HepG2 (cell line): ENCODE measurements around the gene ANXA9. TPM values are rescaled to one million over a fixed set of nuclear protein-coding genes. Genes with fewer than 3 reads are reported as not detected.

ENCODE experiments used
- AKAP8 ChIP-seq: sonication (generic); formaldehyde crosslinking; IDR thresholded peaks from 2 replicates; pipeline ENCODE4 v1.5.1; 2020; ENCODE audit warnings: mild to moderate bottlenecking, missing genetic modification reagents
- DMAP1 ChIP-seq: IDR thresholded peaks from 2 replicates; pipeline ENCODE4 v1.6.1; 2016
- KDM5B ChIP-seq: sonication (generic); formaldehyde crosslinking; IDR thresholded peaks from 2 replicates; pipeline ENCODE4 v1.4.0; 2020; ENCODE audit warnings: missing genetic modification reagents, mild to moderate bottlenecking, borderline replicate concordance
- NBN ChIP-seq: fragments of 450-650 bp; conservative IDR thresholded peaks from 2 replicates; pipeline ENCODE4 v1.6.1; 2017
- SP2 ChIP-seq: sonication (generic); formaldehyde crosslinking; IDR thresholded peaks from 2 replicates; pipeline ENCODE4 v1.5.1; 2020; ENCODE audit warnings: mild to moderate bottlenecking, missing genetic modification reagents
- TAF1 ChIP-seq: sonication (generic); formaldehyde crosslinking; IDR thresholded peaks from 2 replicates; pipeline ENCODE4 v1.4.0; 2020; ENCODE audit warnings: missing genetic modification reagents
- THYN1 ChIP-seq: sonication (generic); formaldehyde crosslinking; IDR thresholded peaks from 2 replicates; pipeline ENCODE4 v1.8.1; 2023; ENCODE audit warnings: low read depth, mild to moderate bottlenecking, moderate library complexity, missing genetic modification reagents, borderline replicate concordance
- ZNF703 ChIP-seq: sonication (generic); formaldehyde crosslinking; IDR thresholded peaks from 2 replicates; pipeline ENCODE4 v1.5.1; 2020; ENCODE audit warnings: missing genetic modification reagents, mild to moderate bottlenecking, moderate library complexity, borderline replicate concordance
- ZNF737 ChIP-seq: sonication (generic); formaldehyde crosslinking; IDR thresholded peaks from 2 replicates; pipeline ENCODE4 v1.5.0; 2020; ENCODE audit warnings: missing genetic modification reagents, mild to moderate bottlenecking, borderline replicate concordance
- ZNF782 ChIP-seq: sonication (generic); formaldehyde crosslinking; IDR thresholded peaks from 2 replicates; pipeline ENCODE4 v1.4.0; 2020; ENCODE audit warnings: missing genetic modification reagents, mild to moderate bottlenecking, borderline replicate concordance
- polyA plus RNA-seq, 8 experiments: library from polyadenylated mRNA; depleted of rRNA in 3 of 8; stranded (reverse) in 7 of 8; unstranded in 1 of 8; fragments of >200 nt; fragmentation: Illumina TruSeq in 4 of 8; extraction: Trizol in 4 of 8; gene quantifications; 2 replicates each; pipeline versions ENCODE4 v1.2.1 to v1.2.3, GENCODE V29; 2011 to 2016; ENCODE audit warnings: low read depth in 4 of 8, missing spikeins in 1 of 8, mixed read lengths in 1 of 8; ENCODE audit not compliant: insufficient read depth in 1 of 8
- total RNA-seq, 5 experiments: library from RNA; depleted of rRNA; stranded (reverse); fragments of >200 nt; fragmentation: Illumina TruSeq; extraction: Trizol; gene quantifications; 2 replicates each; pipeline ENCODE4 v1.2.3, GENCODE V29; 2016; ENCODE audit warnings: low read depth in 1 of 5
- TF ChIP-seq, protein P1 (sequence below): sonication (generic); formaldehyde crosslinking; IDR thresholded peaks from 2 replicates; pipeline ENCODE4 v1.5.1; 2020; ENCODE audit warnings: mild to moderate bottlenecking, missing genetic modification reagents, moderate library complexity
- TF ChIP-seq, protein P2 (sequence below): sonication (generic); IDR thresholded peaks from 2 replicates; pipeline ENCODE4 v1.6.1; 2016; ENCODE audit warnings: low read depth, borderline replicate concordance
- TF ChIP-seq, protein P3 (sequence below): IDR thresholded peaks from 2 replicates; pipeline ENCODE4 v1.6.1; 2018; ENCODE audit warnings: missing genetic modification reagents
- TF ChIP-seq, protein P4 (sequence below): sonication (generic); formaldehyde crosslinking; IDR thresholded peaks from 2 replicates; pipeline ENCODE4 v1.4.0; 2020; ENCODE audit warnings: missing genetic modification reagents, borderline replicate concordance
- TF ChIP-seq, protein P5 (sequence below): sonication (generic); formaldehyde crosslinking; IDR thresholded peaks from 2 replicates; pipeline ENCODE4 v1.8.0; 2022; ENCODE audit warnings: mild to moderate bottlenecking, missing genetic modification reagents, moderate library complexity
- TF ChIP-seq, protein P6 (sequence below): sonication (generic); formaldehyde crosslinking; IDR thresholded peaks from 2 replicates; pipeline ENCODE4 v1.5.1; 2020; ENCODE audit warnings: mild to moderate bottlenecking, missing genetic modification reagents, borderline replicate concordance
- TF ChIP-seq, protein P7 (sequence below): IDR thresholded peaks from 2 replicates; pipeline ENCODE4 v1.6.1; 2016; ENCODE audit warnings: low read depth, borderline replicate concordance

Gene ANXA9
- total and polyA plus RNA-seq, 2 of the 13 experiments (the other 11 are each of a cell fraction or from before 2014, with no cell fraction given): 13.3 to 23.9 TPM

DNA sequence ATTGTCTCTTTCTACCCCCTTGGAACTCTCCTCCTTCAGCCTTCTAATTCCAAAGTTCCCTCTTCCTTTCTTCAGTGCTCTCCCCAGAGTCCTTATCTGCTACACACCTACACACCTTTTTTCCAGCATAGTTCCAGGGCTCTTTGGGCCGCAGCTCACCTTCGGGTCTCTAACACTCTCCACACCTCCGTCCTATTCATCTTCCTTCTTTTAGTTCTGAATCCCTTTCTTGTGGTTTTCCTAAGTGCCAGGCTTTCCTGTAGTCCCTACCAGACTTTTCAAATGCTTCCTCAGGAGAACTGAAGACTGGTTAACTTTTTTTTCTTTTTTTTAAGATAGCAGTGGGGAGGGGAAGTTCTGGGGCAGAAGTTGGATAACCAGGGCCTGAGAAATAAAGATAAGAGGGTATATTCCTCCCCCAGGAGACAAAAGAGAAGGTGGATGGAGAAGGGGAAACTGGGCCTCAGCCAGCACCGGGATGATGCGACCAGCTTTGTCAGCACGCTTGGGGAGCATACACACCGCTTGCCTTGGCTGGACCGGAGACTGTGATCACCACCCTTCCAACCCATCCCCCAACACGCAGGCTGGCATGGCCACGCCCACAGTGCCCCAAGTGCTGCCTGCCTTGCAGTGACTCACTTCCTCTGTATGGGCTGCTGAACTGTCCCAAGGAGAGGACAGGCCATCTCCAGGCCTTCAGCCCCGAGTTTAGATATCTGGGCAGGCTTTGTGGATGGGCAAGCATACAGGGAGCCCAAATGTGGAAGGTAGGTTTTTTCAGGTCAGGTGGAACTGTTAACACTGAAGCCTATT is 5.0 kb upstream of the ANXA9 start (continued):
- TF ChIP-seq, protein P1, sequence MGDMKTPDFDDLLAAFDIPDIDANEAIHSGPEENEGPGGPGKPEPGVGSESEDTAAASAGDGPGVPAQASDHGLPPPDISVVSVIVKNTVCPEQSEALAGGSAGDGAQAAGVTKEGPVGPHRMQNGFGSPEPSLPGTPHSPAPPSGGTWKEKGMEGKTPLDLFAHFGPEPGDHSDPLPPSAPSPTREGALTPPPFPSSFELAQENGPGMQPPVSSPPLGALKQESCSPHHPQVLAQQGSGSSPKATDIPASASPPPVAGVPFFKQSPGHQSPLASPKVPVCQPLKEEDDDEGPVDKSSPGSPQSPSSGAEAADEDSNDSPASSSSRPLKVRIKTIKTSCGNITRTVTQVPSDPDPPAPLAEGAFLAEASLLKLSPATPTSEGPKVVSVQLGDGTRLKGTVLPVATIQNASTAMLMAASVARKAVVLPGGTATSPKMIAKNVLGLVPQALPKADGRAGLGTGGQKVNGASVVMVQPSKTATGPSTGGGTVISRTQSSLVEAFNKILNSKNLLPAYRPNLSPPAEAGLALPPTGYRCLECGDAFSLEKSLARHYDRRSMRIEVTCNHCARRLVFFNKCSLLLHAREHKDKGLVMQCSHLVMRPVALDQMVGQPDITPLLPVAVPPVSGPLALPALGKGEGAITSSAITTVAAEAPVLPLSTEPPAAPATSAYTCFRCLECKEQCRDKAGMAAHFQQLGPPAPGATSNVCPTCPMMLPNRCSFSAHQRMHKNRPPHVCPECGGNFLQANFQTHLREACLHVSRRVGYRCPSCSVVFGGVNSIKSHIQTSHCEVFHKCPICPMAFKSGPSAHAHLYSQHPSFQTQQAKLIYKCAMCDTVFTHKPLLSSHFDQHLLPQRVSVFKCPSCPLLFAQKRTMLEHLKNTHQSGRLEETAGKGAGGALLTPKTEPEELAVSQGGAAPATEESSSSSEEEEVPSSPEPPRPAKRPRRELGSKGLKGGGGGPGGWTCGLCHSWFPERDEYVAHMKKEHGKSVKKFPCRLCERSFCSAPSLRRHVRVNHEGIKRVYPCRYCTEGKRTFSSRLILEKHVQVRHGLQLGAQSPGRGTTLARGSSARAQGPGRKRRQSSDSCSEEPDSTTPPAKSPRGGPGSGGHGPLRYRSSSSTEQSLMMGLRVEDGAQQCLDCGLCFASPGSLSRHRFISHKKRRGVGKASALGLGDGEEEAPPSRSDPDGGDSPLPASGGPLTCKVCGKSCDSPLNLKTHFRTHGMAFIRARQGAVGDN (CRISPR knock-in tag): peak; percentile 76
- TF ChIP-seq THYN1 (CRISPR knock-in tag) (no peak), ZNF703 (CRISPR knock-in tag) (no peak), NBN (no peak), KDM5B (no peak; the same call in 1 of the 2 replicates), TAF1 (CRISPR knock-in tag) (peak; percentile 56; the same call in 1 of the 2 replicates), ZNF782 (no peak), ZNF737 (CRISPR knock-in tag) (no peak), SP2 (CRISPR knock-in tag) (no peak), AKAP8 (no peak), DMAP1 (peak; percentile 37; the same call in 1 of the 2 replicates)
- TF ChIP-seq, protein P2, sequence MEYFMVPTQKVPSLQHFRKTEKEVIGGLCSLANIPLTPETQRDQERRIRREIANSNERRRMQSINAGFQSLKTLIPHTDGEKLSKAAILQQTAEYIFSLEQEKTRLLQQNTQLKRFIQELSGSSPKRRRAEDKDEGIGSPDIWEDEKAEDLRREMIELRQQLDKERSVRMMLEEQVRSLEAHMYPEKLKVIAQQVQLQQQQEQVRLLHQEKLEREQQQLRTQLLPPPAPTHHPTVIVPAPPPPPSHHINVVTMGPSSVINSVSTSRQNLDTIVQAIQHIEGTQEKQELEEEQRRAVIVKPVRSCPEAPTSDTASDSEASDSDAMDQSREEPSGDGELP: no peak; the same call in 1 of the 2 replicates
- TF ChIP-seq, protein P3, sequence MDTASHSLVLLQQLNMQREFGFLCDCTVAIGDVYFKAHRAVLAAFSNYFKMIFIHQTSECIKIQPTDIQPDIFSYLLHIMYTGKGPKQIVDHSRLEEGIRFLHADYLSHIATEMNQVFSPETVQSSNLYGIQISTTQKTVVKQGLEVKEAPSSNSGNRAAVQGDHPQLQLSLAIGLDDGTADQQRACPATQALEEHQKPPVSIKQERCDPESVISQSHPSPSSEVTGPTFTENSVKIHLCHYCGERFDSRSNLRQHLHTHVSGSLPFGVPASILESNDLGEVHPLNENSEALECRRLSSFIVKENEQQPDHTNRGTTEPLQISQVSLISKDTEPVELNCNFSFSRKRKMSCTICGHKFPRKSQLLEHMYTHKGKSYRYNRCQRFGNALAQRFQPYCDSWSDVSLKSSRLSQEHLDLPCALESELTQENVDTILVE: no peak
- TF ChIP-seq, protein P4, sequence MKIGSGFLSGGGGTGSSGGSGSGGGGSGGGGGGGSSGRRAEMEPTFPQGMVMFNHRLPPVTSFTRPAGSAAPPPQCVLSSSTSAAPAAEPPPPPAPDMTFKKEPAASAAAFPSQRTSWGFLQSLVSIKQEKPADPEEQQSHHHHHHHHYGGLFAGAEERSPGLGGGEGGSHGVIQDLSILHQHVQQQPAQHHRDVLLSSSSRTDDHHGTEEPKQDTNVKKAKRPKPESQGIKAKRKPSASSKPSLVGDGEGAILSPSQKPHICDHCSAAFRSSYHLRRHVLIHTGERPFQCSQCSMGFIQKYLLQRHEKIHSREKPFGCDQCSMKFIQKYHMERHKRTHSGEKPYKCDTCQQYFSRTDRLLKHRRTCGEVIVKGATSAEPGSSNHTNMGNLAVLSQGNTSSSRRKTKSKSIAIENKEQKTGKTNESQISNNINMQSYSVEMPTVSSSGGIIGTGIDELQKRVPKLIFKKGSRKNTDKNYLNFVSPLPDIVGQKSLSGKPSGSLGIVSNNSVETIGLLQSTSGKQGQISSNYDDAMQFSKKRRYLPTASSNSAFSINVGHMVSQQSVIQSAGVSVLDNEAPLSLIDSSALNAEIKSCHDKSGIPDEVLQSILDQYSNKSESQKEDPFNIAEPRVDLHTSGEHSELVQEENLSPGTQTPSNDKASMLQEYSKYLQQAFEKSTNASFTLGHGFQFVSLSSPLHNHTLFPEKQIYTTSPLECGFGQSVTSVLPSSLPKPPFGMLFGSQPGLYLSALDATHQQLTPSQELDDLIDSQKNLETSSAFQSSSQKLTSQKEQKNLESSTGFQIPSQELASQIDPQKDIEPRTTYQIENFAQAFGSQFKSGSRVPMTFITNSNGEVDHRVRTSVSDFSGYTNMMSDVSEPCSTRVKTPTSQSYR (CRISPR knock-in tag): peak; percentile 97
- TF ChIP-seq, protein P5, sequence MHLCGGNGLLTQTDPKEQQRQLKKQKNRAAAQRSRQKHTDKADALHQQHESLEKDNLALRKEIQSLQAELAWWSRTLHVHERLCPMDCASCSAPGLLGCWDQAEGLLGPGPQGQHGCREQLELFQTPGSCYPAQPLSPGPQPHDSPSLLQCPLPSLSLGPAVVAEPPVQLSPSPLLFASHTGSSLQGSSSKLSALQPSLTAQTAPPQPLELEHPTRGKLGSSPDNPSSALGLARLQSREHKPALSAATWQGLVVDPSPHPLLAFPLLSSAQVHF (CRISPR knock-in tag): no peak
- TF ChIP-seq, protein P6, sequence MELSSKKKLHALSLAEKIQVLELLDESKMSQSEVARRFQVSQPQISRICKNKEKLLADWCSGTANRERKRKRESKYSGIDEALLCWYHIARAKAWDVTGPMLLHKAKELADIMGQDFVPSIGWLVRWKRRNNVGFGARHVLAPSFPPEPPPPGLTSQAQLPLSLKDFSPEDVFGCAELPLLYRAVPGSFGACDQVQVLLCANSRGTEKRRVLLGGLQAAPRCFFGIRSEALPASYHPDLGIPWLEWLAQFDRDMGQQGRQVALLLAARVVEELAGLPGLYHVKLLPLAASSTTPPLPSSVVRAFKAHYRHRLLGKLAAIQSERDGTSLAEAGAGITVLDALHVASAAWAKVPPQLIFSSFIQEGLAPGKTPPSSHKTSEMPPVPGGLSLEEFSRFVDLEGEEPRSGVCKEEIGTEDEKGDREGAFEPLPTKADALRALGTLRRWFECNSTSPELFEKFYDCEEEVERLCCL (CRISPR knock-in tag): no peak
- TF ChIP-seq, protein P7, sequence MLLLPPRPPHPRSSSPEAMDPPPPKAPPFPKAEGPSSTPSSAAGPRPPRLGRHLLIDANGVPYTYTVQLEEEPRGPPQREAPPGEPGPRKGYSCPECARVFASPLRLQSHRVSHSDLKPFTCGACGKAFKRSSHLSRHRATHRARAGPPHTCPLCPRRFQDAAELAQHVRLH (CRISPR knock-in tag): no peak
